Measurements from ENCODE around the gene TRH.

- TF ChIP-seq, protein P1, sequence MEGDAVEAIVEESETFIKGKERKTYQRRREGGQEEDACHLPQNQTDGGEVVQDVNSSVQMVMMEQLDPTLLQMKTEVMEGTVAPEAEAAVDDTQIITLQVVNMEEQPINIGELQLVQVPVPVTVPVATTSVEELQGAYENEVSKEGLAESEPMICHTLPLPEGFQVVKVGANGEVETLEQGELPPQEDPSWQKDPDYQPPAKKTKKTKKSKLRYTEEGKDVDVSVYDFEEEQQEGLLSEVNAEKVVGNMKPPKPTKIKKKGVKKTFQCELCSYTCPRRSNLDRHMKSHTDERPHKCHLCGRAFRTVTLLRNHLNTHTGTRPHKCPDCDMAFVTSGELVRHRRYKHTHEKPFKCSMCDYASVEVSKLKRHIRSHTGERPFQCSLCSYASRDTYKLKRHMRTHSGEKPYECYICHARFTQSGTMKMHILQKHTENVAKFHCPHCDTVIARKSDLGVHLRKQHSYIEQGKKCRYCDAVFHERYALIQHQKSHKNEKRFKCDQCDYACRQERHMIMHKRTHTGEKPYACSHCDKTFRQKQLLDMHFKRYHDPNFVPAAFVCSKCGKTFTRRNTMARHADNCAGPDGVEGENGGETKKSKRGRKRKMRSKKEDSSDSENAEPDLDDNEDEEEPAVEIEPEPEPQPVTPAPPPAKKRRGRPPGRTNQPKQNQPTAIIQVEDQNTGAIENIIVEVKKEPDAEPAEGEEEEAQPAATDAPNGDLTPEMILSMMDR (conservative IDR thresholded peaks at IDR 0.05 in 1 of 2, IDR thresholded peaks at IDR 0.05 in 1 of 2; ENCODE audit: extremely low read depth in 1 of 2, insufficient read depth in 1 of 2, low read depth in 1 of 2, low read length in 2 of 2) = no peak
- TF ChIP-seq EZH2 (IDR thresholded peaks at IDR 0.05; ENCODE audit: borderline replicate concordance, low read length) = no peak
Observed at GRCh38 chr3:129976286-129976685, 1.8 kb downstream of the TRH start.
